HuH-7 (cell line): ENCODE data around the gene KRT75.

ENCODE experiments used
- DNase-seq: peaks from one replicate; pipeline ENCODE4 v3.0.0; 2011; ENCODE audit warnings: low spot score

Gene KRT75

DNA sequence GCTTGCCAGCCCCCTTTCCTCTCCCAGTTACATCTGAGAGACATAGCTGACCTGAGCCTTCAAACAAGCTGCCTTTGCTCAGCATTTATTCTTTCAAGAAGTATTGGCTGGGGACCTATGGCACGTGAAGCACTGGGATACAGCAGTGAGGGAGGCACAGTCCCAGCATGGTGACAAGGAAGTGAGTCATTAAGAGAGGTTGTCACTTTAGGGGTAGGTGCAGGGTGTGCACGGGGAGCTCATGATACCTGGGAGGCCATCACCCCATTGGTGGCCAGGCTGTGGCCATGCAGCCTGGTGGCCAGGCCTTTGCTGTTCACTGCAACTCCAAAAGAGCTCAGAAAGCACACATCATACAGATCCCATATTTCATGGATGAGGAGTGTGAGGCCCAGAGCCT, 5.7 kb upstream of the KRT75 start:
- no peak for DNase-seq

GRCh38 chr12:52439420-52439819, 5.2 kb upstream of the KRT75 start:
- DNase-seq, result no peak

DNA sequence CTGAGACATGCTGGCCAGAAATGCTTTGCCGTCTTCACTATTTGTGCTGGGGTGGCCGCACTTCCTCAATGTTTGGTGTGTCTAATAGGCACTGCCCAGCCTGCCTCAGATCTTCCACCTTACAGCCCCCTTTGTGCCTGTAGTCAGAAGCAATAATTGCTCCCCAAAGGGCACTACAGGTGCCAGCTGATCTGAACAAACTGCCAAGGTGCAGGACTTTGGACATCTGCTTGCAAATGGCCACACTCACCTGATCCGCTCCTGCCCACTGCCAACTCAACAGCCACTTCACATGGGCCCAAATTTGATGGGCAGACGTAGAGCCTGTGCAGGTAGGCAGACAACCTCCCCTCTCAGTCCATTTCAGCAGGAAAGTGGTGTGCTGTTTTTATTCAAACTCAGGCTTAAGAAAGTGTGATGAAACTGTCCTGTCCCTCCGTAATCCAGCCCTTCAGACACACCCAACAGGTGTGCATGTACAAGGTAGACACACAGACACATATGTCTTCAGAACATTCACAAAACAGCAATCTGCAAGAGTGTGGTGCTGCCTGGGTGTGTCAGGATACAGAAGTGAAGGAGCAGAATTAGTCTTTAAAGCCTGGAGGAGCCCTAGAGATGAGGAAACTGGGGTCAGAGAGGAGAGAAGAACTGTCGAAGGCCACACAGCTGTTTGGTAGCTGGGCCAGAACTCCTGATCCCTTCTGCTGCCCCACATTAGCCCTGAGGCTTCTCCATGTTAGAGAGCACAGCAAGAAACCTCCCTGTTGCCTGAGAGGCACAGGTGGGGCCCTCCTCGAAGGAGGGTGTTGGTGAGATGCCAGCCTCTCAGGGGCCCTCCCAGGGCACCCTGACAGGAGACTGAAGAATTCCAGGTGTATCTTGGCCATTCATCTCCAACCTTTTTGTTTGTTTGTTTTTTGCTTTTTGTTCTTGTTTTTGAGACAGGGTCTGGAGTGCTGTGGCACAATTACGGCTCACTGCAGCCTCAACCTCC, 4.4 kb upstream of the KRT75 start:
- DNase-seq, result no peak

DNA sequence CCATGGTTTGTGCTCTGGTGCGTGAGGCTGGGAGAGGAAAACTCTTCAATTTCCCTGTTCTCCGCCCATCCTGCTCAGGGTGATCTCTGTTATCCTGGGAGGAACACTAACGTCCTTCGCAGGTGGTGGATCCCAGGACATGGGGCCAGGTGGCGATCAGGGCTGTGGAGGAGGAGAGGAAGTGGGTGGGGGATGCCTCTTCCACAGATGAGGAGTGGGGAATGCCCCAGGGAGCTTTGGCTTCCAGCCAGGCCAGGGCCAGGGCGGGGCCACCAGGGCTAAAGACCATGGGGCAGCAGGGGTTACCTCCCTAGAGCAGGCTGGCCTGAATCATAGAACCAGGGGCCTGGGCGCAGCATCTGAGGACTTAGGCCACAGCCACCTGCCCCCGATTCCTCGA, 3.3 kb upstream of the KRT75 start:
- no peak for DNase-seq

- DNase-seq, result no peak
Measured at GRCh38 chr12:52436828-52437474, 2.8 kb upstream of the KRT75 start.

- no peak for DNase-seq
Measured at GRCh38 chr12:52436000-52436827, 2.0 kb upstream of the KRT75 start.

GRCh38 chr12:52435659-52435999, 1.5 kb upstream of the KRT75 start:
- no peak for DNase-seq

DNA sequence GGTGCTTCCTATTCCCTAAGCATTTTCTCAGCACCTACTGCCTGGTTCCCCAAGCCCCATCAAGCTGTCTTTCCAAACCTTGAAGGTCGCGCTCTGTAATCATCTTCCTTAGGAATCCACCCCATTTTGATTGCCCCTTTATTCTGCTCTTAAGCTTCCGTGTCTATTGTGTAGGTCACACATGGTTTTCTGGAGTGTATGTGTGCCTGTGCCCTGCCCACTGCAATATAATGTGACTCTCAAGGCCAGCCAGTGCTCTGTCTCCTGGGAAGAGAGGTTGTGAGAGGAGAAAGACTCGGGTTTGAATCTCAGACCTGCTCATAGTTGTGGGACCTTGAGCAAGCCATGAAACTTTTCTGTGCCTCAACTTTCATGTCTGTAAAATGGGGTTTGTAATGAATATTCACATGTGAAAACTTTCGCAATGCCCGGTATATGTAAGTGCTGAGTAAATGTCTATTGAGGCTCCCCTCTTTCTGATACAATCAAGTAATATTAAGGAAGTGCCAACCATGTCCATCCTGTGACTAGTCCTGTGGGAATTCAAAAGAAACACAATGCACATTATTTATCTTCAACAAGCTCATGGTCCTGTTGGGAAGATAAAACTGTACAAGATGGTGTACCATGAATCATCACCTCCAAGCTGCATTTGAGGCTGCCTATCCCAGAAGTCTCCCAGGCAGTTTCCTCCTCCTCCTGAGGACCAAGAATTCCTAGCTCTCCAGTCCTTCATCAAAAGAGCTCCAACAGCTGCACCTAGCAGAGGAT, 774 bp upstream of the KRT75 start:
- no peak for DNase-seq

DNA sequence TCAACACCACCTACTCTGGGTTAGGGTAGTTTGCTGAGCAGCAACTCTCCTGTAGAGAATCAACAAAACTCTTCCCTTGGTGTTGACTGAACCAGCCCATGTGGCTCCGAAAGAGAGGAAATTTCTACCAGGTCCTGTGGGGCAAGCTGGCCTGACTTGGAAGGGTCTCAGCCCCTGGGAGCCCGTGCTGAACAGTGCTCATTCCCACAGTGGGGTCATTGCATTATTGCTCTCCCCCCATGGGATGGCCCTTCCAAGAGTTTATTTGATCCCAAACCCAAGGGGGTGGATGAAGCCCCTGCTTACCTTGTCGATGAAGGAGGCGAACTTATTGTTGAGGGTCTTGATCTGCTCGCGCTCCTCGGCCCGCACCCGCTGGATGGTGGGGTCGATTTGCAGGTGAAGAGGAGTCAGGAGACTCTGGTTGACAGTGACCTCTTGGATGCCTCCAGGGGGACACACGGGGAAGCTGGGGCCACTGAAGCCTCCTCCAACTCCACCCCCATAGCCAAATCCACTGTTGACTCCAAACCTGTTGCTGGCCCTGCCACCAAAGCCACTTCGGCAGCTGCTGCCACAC, 580 bp downstream of the KRT75 start:
- no peak for DNase-seq

DNA sequence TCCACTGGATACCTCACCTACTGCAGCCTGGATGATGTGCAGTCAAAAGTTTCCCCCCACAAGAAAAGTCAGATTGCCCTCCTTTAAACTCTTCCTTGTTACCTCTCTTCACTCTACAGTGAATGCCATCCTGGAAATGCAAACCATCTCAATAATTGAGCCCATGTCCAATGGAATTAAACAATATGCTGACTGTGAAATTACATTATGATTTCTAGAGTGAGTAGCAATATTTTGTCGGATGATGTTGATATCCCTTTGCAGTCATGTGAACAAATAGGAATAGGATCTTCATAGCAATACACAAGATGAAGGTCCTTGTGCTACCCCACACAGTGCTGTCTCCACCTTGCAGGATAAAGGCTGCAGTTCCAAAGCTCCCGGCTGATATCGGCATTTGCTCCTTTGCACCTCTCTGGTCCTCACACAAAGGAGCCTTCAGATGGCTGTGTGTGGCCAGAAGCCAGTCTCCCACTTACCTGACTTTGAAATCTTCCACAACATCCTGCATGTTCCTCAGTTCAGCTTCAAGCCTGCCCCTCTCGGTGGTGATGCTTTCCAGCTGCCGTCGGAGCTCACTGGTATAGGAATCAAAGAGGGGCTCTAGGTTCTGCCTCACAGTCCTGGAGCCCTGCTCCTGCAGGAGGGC, 1.5 kb downstream of the KRT75 start:
- DNase-seq, result no peak

DNA sequence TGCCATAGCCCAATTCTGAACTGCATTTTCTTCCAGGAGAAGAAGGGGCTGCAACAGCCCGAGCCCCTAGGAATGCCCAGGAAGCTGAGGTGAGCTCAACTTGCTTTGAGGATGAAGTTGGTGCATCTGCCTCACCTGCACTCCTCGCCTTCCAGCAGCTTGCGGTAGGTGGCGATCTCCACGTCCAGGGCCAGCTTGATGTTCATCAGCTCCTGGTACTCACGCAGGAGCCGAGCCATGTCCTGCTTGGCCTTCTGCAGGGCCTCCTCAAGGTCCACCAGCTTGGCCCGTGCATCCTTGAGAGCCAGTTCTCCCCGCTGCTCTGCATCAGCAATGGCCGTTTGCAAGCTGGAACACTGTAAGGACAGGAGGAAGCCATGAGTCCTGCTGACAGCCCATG, 6.0 kb downstream of the KRT75 start:
- no peak for DNase-seq

GRCh38 chr12:52427083-52427482, 7.1 kb downstream of the KRT75 start:
- no peak for DNase-seq

DNA sequence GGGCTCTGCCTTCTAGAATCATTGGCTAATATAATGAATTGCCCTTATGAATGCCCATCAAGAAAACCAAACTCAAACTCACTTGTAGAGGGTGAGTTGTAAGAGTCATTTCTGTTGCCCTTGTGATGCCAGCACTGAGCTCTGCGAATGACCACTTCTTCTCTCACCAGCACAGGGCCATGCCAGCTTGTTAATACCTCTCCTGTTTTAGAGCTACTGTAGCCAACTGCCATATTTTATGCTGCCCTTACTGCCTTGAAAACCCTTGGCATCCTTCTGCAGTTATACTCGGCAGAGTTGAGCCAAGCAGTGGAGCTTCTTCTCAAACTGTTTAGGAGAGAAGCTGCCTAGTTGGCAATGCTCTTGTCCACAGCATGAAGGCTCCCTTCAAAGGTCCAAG, 8.1 kb downstream of the KRT75 start:
- no peak for DNase-seq

GRCh38 chr12:52425466-52425865, 8.7 kb downstream of the KRT75 start:
- no peak for DNase-seq

GRCh38 chr12:52423661-52424500, 10.3 kb downstream of the KRT75 start:
- no peak for DNase-seq

- no peak for DNase-seq
Measured at GRCh38 chr12:52423035-52423434, 11.1 kb downstream of the KRT75 start.

DNA sequence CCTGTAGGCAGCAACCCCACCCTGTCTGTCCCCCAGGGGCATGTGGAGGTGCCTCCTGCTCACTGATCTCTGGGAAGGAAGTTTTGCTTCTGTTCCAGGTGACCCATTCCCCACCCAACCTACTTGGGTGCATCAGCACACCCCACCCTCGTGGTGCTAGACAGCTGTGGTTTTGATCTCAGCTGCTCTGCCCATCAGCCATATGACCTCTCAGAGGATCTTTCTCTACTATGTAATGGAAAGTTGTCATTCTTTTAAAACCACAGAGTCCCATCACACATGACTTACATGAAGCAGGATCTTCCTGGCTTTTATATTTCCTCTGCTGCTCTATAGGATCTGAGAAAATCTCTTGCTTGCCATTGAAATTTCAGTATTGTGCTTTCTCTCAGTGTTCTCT, 14.5 kb downstream of the KRT75 start:
- no peak for DNase-seq

DNA sequence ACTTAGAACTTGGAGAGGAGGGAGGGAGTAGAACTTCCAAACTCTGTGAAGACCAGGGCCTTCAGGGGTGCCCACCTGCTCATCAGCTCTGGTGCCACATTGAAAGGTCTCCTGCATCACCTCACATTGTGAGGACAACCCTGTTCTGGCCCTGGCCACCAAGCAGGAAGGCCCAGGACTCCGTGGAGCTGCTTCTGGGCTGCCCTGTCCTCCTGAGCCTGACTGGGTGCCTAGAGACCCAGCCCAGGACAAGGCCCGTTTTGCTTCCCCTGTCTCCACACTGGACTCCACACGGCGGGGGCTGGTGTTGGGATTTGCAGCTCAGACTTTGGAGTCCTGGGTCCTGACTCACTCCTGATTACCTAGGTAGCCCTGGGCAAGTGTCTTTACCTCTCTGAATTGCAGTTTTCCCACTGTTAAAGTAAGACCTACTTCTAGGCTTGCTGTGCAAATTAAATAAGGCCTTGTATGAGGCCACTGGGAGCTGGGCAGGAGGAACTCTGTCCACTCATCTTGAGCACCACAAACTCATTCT, 15.5 kb downstream of the KRT75 start:
- DNase-seq, result no peak

- DNase-seq, result no peak
Measured at GRCh38 chr12:52417740-52418139, 16.4 kb downstream of the KRT75 start.

DNA sequence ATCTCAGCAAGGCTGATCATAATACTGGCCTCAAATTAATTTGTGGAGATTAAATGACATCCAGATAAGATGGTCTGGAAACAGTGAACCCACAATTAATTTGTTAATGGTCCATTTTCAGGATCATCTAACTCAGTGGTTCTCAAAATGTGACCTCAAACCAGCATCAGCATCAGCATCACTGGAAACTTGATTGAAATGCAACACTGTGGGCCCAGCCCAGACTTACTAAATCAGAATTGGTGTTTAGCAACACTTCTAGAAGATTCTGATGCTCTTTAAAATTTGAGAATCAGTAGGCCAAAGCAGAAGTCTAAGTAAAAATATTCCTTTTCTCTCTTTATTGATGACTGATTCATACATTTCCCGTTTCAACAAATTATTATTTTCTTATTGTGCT, 17.4 kb downstream of the KRT75 start:
- DNase-seq, result no peak
